Ramos (cell line): ENCODE data around the gene MED12L.
"Not testable (repeated sequence)": the region's sequence is repeated elsewhere in the genome, so short reads cannot be mapped to it uniquely, and the experiment has no call there.

Experiments used
- in situ Hi-C: fragments of 300-500 bp; cut with MboI; formaldehyde crosslinking; loops from one replicate; pipeline ENCODE4 v1.14.3; 2022; ENCODE audit warnings: low sequenced_read_pairs; ENCODE audit not compliant: unreplicated experiment

MED12L gene

DNA sequence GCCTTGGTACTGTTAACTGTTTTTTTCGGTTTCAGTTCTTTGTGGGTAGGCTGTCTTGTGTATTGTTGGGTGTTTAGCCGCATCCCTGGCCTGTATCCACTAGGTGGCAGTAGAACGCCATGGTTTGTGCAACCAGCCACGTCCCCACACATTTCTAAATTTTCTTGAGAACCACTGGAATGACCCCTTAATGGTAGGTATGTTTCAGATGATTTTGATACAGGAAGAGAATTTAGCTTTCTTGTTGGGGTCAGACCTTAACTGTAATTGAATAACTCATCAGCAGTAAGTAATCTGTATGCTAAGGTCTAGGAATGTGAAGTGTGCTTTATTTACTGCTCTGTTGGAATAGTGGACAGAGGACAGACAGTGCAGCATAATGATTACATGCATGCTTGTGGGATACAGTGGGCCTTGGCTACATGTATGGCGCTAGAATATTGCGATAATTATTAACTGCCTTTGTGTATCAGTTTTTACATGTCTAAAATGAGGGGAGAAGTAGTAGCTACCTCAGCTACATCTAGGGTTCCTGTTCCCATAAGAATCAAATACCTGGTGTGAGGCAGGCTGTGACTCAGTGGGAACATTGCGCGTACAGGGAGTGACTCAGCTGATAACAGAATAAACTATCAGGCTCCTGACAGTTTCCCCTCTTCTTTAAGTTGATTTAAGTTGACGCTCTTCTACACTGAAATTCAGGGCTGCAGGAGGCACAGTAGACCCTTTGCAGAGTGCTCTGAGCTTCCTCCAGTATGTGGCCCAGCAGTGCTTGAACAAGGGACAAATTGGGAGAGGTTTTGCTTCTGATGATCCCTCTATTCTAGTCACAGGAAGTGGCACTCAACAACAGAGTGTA is 142.6 kb downstream of the MED12L start:
- in situ Hi-C loops = loop anchor here (5.0 kb wide), 1 partner anchor 59 kb away; no protein-coding TSS in a partner anchor

DNA sequence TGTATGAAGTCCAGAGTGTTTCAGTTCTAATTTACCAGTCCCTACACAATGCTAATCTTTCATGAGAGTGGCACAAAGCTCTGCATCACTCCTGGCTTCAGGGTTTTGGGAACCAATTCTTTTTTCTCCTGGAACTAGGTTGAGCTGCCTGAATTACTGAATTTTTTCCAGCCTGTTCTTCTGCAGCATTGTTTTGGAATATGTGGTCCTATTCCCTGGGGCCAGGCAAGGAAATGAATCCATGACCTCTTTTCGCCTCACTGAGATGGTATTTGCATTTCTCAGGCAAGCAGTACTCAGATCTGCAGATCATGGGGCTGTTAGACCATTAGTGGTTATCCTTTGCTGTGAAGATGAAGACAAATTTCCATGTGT is 143.2 kb downstream of the MED12L start:
- in situ Hi-C loops = loop anchor here (5.0 kb wide), 1 partner anchor 59 kb away; no protein-coding TSS in a partner anchor

DNA sequence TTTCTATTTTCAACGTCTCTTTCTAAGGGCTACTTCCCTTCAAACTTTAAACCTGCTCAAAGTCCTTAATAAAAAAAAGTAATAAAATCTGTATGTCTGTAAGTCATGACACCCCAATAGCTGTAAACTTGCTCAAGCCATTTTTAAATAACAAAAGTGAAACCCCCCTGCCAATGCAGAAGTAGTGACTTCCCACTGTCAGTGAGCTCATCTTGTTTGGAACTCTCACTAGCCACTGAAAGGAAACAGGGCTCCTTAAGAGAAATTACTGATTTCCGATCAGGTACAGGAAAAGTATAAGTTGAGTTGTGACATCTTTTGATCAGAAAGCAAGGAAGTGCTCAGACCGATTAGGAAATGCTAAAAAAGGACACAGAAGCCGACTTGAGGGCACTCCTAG is 145.2 kb downstream of the MED12L start:
- in situ Hi-C loops = no loop called here

DNA sequence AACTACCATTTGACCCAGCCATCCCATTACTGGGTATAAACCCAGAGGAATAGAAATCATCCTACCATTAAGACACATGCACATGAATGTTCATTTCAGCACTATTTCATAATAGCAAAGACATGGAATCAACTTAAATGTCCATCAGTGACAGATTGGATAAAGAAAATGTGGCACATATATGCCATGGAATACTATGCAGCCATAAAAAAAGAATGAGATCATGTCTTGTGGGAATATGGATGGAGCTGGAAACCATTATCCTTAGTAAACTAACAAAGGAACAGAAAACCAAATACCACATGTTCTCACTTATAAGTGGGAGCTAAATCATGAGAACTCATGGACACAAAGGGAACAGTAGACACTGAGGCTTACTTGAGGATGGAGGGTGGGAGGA is 146.9 kb downstream of the MED12L start:
- in situ Hi-C loops = not testable (repeated sequence)

DNA sequence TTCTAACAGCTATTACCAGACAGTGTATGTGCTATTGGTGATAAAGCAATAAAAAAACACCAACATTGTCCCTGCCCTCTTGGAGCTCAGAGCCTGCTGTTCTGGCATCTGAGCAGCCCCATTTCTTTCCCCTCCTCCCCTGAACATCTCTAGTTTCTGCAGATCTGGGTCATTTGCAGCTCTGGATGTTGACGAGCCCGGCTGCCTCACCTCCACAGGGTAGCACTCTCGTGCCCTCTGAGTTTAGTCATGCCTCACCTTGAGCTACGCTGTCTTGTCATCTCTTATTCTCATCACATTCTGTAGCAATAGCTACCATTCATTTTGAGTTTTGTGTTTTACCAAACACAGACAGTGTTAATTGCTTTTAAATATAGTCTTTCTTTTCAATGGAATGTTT is 147.5 kb downstream of the MED12L start:
- in situ Hi-C loops = no loop called here

DNA sequence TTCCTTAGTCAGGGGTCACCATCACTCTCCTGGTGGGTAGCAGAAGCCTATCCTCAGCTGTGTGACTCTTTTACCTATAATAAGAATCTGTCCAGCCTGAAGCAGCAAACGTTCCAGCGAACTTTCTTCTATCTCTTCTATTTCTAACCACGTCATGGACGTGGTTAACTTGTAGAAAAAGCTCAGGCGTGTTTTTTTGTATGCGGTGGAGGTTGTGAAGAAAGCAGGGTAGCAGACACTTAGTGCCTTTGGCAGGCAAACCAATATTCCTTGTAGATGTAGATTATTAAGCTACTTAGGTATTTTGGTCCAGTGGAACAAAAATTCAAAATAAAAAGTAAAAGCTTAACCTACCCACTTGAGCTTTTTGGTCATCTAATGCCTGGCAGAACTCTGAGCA is 149.4 kb downstream of the MED12L start:
- in situ Hi-C loops = no loop called here

DNA sequence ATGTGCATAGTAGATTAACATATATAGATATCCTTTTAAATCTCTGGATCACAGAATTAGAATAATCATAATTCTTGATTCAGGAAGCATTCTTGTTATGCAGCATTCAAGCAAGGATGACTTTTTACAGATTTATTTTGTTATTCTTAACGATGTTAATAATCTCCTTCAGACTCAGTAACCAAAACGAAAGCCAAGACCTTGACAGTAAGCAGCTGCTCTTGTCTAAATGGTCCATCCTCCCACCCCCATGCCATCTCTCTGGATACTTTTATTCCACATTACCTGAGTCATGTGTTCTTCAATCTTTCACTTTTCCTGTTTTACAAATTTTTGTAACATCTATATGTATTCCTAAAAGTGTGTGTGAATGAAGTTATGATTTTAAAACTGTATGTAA is 150.9 kb downstream of the MED12L start:
- in situ Hi-C loops = no loop called here

DNA sequence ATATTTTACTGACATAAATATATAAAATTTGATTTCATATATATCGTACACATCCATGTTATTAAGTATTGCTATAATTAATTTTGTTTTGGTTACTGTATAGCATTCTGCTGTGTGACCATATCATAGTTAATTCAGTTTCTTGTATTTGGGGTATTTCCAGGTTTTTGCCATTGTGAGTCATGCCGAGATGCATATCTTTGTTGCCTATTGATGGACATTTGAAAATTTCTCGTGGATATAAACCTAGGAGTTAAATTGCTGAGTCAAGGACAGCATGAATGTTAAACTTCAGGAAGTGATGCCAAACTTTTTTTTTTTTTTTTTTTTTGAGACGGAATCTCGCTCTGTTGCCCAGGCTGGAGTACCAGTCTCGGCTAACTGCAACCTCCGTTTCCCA is 151.3 kb downstream of the MED12L start:
- in situ Hi-C loops = no loop called here

DNA sequence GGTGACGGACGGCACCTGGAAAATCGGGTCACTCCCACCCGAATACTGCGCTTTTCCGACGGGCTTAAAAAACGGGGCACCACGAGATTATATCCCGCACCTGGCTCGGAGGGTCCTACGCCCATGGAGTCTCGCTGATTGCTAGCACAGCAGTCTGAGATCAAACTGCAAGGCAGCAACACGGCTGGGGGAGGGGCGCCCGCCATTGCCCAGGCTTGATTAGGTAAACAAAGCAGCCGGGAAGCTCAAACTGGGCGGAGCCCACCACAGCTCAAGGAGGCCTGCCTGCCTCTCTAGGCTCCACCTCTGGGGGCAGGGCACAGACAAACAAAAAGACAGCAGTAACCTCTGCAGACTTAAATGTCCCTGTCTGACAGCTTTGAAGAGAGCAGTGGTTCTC is 156.5 kb downstream of the MED12L start:
- in situ Hi-C loops = not testable (repeated sequence)

DNA sequence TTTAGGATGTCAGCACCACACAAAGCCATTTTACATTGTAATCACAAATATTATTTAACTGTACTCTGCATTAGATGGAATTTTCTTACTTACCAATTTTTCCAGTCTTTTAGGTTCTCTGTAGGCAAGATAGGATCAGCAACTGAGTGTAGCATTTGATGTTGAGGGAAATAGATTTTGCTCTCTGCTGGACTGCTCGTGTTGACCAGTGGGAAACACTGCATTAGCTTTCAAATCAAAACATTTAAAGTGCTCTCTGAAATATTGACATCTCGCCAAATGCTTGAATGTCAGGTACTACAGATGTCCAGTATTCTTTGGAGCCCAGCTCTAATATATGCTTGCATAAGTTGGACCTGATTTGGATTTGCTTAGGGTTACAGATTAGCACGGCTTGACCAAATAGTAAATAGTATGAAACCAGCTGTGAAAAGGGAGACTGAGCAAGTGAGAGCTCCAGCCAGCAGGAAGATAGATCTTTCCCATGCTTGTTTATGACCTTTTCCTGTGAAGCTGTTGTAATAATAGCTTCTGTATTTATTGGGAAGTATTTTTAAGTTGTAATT is 163.4 kb downstream of the MED12L start:
- in situ Hi-C loops = no loop called here

DNA sequence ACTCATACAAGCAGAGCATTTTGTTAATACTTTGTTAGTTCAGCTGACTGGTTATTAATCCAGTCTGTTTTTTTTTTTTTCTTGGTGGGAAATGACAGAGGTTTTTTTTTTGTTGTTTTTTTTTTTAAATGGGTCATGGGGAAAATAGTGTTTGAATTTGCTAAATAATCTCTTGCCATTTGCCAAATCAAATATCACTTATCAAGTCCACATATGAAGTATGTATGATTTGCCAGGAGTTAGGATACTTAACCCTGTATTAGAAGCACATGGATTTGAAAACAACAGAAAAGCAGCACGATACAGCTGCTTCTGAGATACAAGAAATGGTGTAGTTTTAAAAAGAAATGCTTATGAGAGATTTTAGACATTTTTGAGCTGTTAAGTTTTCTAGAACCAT is 171.3 kb downstream of the MED12L start:
- in situ Hi-C loops = no loop called here

DNA sequence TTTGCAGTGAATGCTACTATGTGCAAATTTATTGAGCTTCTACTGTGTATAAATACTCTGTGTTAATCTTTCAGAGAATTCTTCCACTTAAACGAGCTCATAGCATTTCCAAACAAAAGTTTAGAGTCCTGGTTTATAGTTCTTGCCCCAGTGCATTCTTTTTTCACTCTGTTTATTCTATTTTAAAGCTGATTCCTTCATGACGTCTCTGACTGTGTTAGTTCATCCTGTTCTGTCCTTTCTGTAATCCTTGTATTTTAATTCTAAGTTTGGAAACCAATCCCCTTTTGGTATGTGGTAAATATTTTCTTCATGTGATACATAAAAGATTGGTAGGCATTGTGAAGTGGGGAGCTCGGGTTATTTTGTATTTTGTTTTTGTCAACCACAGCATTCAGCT is 174.2 kb downstream of the MED12L start:
- in situ Hi-C loops = no loop called here

DNA sequence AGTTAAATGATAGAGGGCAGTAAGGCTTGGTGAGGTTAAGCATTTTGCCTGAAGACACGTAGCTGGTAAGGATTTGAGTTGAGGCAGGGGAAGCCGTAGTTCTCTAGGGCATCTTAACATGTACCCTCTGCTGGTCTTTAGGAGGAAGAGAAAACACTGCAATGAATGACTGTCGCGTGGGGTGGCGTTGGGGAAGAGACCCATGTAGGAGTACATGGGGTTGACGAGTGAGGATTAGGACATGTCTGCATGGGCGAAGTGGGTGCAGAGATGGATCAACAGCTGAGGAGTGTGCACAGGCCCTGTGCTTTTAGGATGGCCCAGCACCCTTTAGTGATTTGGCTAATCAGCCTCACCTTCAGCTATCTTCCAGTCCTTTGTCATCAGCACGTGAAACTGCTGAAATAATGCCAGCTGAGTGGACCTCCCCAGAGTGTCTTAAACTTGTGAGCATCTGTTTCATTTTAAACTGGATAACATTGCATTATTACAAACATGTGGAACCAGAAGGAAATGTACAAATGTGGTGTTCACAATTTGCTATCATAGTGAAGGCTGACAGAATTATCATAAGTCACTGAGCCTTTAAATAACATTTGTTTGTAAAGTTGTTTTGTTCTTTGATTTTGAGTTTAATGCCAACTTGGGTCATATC is 177.5 kb downstream of the MED12L start:
- in situ Hi-C loops = no loop called here

DNA sequence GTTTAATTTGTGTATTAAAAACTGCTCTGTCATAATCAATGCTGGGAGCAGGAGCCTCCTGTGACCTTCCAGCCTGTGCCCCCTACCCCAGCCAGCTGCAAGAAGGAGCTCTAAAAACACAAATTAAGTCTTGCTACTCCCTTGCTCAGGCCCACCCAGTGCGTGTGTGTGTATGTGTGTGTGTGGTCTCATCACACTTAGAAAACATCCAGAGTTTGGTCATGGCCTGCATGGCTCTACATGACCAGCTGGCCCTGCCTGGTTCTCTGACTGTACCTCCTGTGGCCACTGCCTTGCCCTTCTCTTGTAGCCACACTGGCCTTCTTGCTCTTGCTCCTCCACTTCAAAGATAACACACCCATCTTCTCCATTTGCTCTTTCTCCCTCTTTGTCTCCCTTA is 179.1 kb downstream of the MED12L start:
- in situ Hi-C loops = no loop called here

DNA sequence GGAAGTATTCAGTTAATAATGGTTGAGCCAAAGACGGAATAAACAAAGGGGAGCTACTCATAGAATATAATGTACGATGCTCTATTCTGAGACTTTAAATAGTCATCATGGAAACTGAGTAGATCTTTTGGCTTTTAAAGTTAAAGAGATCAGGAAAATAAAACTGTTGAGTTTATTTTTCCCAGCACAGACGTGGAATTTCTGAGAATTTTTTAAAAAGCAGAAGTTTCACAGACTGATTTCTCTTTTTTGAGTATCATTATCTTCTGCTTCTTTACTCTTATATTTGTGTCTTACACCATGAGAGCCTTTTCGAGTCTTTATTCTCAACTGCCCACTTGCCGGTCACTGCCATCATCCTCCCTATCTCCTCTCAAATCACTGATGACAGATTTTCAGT is 179.7 kb downstream of the MED12L start:
- in situ Hi-C loops = no loop called here

DNA sequence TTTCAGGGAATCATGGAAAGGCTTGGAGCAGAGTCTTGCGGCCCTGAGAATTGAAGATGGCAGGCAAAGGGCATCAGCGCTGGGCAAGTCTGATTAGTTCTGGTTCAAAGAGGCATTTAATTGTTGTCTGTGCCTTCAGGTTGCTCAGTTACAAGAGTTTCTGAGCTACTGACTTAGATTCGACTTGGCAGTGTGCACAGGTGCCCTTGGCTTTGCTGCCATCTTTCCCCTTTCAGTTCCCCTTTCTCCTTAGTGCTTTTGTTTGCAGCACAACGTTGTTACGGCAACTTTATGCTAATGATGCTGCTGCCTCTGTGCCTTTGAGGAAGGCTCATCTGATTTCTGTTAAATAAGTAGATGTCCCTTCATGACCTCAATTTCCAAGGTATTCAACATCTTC is 180.4 kb downstream of the MED12L start:
- in situ Hi-C loops = no loop called here

DNA sequence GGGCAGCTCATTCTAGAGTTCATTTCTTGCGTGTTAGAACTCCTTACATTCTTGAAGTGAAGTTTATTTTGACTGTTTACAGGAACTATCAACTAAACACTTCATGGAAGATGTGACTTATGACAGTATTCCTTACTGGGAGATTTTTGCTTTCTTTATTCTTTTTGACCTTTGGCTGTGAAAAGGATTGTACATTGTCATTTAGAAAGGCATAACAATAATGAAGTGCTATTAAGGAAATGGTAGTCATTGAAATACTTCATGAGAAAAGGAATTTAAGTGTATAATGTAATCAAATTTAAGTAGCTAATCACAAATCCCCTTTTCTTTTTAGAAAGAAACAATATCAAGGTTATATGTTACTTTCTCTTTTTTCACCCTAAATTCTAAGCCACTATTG is 181.6 kb downstream of the MED12L start:
- in situ Hi-C loops = no loop called here

DNA sequence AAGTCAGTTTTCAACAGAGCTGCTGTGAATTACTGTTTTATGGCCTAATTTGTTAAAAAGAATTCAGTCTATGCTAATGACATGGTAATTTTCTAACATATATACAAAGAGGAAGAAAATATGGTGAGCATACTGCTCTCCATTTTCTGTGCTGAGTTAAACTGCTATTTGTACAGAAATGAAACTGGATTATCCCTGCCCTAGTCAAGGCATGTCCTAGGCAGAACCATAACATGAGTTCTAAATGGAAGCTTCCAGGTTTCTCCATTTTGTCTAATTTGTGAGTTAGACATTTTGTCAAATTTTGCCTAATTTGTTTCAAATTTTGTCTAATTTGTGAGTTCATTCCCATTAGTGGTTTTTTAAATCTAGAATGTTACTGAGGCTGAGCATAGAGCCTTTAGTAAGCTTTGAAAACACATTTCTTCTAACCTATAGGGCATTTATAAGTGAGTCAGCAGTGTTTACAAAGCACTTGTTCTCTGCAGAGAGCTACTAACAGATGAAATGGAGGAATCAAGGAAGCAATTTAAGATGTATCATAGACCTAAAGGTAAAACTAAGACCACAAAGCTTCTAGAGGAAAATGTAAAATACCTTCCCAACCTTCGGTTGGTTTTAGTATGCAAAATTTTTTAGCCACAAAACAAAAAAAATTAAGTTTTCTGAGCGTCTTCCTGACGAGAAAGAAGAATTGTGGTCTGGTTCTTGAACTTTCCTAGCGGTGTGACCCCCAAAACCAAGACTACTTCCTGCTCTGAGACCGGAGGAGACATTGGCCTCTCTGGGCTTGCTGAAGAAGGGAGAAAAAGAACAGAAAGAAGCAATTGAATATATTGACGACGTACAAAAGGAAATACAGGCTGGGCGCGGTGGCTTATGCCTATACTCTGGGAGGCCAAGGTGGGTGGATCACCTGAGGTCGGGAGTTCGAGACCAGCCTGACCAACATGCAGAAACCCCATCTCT is 183.1 kb downstream of the MED12L start:
- in situ Hi-C loops = no loop called here

DNA sequence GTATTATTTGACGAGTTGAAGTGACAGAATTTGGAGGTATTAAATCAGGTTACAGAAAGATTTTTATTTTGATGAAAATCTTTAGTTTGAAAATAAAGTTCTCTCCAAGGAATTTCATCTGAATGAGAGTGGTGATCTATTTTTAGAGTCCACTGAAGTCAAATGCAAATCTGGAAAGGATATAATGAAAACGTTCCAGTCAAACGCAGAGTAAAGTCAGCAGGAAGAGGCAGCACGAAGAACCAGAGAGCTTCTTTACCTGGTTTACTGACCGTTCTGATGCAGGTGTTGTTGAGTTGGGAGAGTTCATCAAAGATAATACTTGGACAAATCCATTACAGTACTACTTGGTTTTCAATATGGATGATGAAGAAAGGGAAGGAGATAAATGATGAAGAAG is 184.2 kb downstream of the MED12L start:
- in situ Hi-C loops = no loop called here

DNA sequence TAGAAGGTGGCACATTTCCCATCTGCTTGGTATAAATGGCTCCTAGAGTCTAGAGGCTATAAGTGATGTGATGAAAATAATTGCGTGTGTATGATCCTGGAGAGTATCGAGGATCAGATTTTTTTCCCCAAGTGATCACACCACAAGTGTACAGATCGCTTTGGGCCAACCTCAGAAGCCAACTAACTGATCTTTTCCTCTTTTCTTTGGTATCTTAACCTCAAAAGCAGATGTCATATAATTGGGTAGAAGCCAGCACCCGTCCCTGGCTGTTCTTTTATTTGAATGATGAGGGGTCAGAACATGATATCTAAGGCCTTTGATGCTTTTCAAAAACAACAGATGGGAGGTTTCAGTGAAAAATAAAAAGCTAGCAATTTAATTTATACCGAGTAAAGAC is 189.6 kb downstream of the MED12L start:
- in situ Hi-C loops = no loop called here
